Measurements from ENCODE around the gene MRPL38.

Gene MRPL38

GRCh38 chr17:75904749-75905521 lies at the start of gene MRPL38:
Gene MRPL38, minus strand, starts transcription at chr17:75904884. Its CDS starts 9 bp downstream, at chr17:75904875.
- Histone ChIP-seq H3K4me3 (replicated peaks; ENCODE audit: low read depth, low read length) (peak within 1 kb of the TSS; percentile 88), H3K27me3 (replicated peaks; ENCODE audit: control insufficient read depth, insufficient read depth, low read length) (no peaks in the 10 kb centered on the region), H3K36me3 (ENCODE audit: control insufficient read depth, insufficient read depth, low read length) (peaks cover 11% of the 10 kb centered on the region)
- TF ChIP-seq, protein P1, sequence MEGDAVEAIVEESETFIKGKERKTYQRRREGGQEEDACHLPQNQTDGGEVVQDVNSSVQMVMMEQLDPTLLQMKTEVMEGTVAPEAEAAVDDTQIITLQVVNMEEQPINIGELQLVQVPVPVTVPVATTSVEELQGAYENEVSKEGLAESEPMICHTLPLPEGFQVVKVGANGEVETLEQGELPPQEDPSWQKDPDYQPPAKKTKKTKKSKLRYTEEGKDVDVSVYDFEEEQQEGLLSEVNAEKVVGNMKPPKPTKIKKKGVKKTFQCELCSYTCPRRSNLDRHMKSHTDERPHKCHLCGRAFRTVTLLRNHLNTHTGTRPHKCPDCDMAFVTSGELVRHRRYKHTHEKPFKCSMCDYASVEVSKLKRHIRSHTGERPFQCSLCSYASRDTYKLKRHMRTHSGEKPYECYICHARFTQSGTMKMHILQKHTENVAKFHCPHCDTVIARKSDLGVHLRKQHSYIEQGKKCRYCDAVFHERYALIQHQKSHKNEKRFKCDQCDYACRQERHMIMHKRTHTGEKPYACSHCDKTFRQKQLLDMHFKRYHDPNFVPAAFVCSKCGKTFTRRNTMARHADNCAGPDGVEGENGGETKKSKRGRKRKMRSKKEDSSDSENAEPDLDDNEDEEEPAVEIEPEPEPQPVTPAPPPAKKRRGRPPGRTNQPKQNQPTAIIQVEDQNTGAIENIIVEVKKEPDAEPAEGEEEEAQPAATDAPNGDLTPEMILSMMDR (IDR thresholded peaks at IDR 0.05; ENCODE audit: insufficient read depth, low read length, poor library complexity, severe bottlenecking) = peak; percentile 87
- peak; percentile 98 for DNase-seq (ENCODE audit: extremely low read depth, insufficient read length)

DNA sequence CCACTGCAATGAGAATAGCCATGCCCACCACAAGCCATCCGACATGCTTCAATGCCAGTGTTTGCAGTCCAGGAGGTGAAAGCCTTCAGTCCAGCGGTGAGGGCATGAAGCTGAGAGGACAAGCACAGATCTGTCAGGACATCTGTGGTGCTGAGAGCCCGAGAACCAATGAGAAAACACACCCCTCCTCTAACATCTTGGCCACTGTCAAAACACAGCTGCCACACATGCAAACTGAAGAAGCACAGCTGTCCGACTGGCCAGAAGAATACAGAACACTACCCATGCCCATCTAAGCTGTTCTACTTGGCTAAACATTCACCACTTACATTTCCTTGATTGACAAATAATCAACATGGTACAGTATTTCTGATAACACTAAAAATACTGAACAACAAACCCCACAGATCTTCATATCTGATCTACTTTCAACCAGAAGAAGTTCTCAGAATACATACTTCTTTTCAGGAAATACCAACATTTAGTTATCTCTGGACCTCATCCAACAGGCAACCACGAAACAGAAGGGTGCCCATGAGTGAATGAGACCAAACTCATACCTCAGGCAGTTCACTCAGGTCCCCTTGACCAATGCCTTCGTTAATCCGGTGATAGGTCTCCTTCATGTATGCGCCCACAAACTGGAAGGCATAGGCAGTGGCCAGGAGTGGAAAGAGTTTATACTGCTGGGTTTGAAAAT lies 46.3 kb upstream of the MRPL38 start:
- no peak for DNase-seq (ENCODE audit: extremely low read depth, insufficient read length)
- Histone ChIP-seq H3K27me3 (replicated peaks; ENCODE audit: control insufficient read depth, insufficient read depth, low read length) (no peaks in the 10 kb centered on the region), H3K36me3 (ENCODE audit: control insufficient read depth, insufficient read depth, low read length) (peaks cover 24% of the 10 kb centered on the region), H3K4me3 (replicated peaks; ENCODE audit: low read depth, low read length) (no peak overlapping the region)
- TF ChIP-seq, protein P1 (IDR thresholded peaks at IDR 0.05; ENCODE audit: insufficient read depth, low read length, poor library complexity, severe bottlenecking) = no peak

DNA sequence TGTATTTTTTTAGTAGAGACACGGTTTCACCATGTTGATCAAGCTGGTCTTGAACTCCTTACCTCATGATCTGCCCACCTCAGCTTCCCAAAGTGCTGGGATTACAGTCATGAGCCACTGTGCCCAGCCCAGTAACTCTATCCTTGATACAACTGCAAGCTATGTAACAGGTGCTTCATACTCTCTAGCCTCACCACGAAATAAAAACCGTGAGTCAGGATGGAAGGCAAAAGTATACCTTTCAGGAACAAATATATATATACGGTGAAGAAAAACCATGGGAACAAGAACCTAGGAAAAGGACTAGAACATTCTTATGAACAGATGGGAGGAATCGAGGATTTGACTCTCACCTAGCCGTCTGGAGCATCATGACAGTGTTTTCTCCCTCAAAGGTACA lies 45.7 kb upstream of the MRPL38 start:
- H3K27me3 ChIP-seq (replicated peaks; ENCODE audit: control insufficient read depth, insufficient read depth, low read length) = no peaks in the 10 kb centered on the region
- peaks cover 20% of the 10 kb centered on the region for H3K36me3 ChIP-seq (ENCODE audit: control insufficient read depth, insufficient read depth, low read length)
- no peak for DNase-seq (ENCODE audit: extremely low read depth, insufficient read length)
- H3K4me3 ChIP-seq (replicated peaks; ENCODE audit: low read depth, low read length) = no peak overlapping the region
- TF ChIP-seq, protein P1 (IDR thresholded peaks at IDR 0.05; ENCODE audit: insufficient read depth, low read length, poor library complexity, severe bottlenecking) = no peak

DNA sequence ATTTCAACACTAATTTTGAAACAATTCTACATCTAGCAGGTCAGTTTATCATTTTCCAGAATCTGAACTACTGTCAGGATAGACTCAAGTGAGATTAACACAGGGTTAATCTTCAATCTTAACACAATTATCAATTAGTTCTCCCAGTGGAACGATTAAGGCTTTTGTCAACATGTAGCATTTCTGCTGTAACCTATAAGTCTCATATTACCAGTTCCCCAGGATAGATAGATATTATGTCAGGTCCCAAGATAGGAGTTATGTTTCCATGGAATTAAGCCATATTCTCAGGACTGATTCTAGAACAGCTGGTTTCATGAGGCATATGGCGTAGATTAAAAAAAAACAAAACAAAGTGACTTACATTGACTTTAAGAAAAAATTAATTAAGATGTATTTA lies 40.5 kb upstream of the MRPL38 start:
- DNase-seq (ENCODE audit: extremely low read depth, insufficient read length) = no peak
- TF ChIP-seq, protein P1 (IDR thresholded peaks at IDR 0.05; ENCODE audit: insufficient read depth, low read length, poor library complexity, severe bottlenecking) = no peak
- Histone ChIP-seq H3K27me3 (replicated peaks; ENCODE audit: control insufficient read depth, insufficient read depth, low read length) (no peaks in the 10 kb centered on the region), H3K36me3 (ENCODE audit: control insufficient read depth, insufficient read depth, low read length) (peaks cover 6% of the 10 kb centered on the region), H3K4me3 (replicated peaks; ENCODE audit: low read depth, low read length) (no peak overlapping the region)

DNA sequence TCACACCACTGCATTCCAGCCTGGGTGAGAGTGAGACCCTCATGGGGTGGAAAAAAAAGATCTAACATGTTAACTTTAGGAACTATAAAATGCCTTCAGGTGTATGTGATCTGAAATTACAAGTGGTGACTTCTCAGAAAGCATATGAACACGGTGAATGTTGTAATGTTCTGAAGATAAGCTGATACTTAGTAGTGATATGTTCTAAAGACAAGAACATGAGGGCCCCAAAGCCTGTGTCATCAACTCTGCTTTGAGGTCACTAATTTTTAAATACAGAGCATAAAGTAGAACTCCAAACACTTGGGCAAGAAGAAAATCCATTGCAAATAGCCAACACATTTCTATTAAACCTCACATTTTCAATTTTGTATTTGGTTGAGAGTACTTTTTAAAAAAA lies 38.8 kb upstream of the MRPL38 start:
- Histone ChIP-seq H3K36me3 (ENCODE audit: control insufficient read depth, insufficient read depth, low read length) (peaks cover 5% of the 10 kb centered on the region), H3K27me3 (replicated peaks; ENCODE audit: control insufficient read depth, insufficient read depth, low read length) (no peaks in the 10 kb centered on the region), H3K4me3 (replicated peaks; ENCODE audit: low read depth, low read length) (no peak overlapping the region)
- TF ChIP-seq, protein P1 (IDR thresholded peaks at IDR 0.05; ENCODE audit: insufficient read depth, low read length, poor library complexity, severe bottlenecking) = no peak
- no peak for DNase-seq (ENCODE audit: extremely low read depth, insufficient read length)

Measured in GM06990 (cell line).